Measurements from ENCODE around the gene CCNT2. TPM values are rescaled to one million over a fixed set of nuclear protein-coding genes. Genes with fewer than 3 reads are reported as not detected.

Gene CCNT2
- total RNA-seq, 3 donors from 2014 or later (not counting 1 experiment from before 2014, with no cell fraction given) = 86.9 to 93.1 (median 87.8) TPM

DNA sequence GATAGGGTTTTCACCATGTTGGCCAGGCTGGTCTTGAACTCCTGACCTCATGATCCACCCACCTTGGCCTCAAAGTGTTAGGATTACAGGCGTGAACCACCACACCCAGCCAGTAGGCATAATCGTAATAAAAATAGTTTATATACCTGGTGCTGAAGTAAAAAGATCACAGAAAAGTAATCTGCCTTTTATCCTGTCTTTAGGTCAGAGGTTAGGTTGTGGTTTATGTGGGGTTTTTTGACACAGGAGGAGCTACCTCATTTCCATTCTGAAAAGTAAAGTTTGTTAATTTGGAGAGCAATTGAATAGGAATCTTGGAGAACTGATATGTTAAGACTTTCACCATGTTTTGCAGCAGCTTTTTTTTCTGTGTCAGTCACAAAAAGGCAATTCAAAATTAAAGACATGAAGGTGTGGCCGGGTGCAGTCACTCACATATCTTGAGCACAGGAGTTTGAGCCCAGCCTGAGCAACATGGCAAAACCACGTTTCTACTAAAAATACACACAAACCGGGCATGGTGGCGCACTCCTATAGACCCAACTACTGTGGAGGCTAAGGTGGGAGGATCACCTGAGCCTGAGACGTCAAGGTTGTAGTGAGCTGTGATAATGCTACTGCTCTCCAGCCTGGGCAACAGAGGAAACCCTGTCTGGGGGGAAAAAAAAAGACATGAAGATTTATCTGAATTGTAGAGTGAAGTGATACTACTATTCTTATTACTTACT is 31.5 kb downstream of the CCNT2 start:
- peaks cover 5% of the 10 kb centered on the region for H3K4me1 ChIP-seq (ENCODE audit: control insufficient read depth, insufficient read depth, low read length)
- no peaks in the 10 kb centered on the region for H3K9me3 ChIP-seq (ENCODE audit: control insufficient read depth, insufficient read depth, low read length)
- Mint-ChIP-seq H3K4me3 (no peak overlapping the region), H3K27ac (peak overlapping the region; percentile 67 to 78), H3K36me3 (peaks cover 11% of the 10 kb centered on the region), H3K27me3 (ENCODE audit: low read depth in 2 of 2) (no peaks in the 10 kb centered on the region), H3K9me3 (no peaks in the 10 kb centered on the region), H3K4me1 (peaks cover 19 to 25% of the 10 kb centered on the region in 2 donors)
- ATAC-seq (peak in 2 of 3 donors; percentile 12 to 34), DNase-seq (peak in 1 of 2 donors; percentile 25)
- no peak for TF ChIP-seq CTCF (IDR thresholded peaks at IDR 0.05)
- no peak overlapping the region for H3K27ac ChIP-seq (ENCODE audit: low read length)
- intact Hi-C loops (cut with micrococcal nuclease) = no loop called here
- no peaks in the 10 kb centered on the region for H3K27me3 ChIP-seq (ENCODE audit: control insufficient read depth, insufficient read depth, low read length)
- H3K36me3 ChIP-seq (ENCODE audit: control insufficient read depth, insufficient read depth, low read length) = peaks cover 68% of the 10 kb centered on the region
- 84% methylated on average over 2 of the region's 7 CpGs for WGBS (ENCODE audit: insufficient coverage)
- no peak overlapping the region for H3K4me3 ChIP-seq (ENCODE audit: low read length)

DNA sequence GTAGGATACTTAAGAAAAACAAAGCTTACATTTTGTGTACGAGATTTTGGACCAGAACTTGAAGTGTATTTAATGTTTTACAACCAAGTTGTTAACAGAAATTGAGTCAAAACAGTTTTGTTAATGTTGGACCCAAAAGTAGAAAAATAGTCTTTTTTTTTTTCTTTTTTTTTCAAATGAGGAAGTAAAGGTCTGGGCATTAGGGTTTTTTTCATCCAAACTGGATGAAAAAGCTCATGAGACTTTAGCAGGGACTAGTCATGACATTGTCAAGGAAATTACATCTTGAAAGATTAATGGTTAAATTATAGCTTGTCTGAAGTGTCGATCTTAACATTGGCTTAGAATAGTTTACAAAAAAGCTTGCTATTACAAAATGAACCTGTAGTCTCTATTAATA is 32.3 kb downstream of the CCNT2 start:
- WGBS (ENCODE audit: insufficient coverage) = no CpG with 5 or more reads among the region's 2 CpGs
- H3K4me1 Mint-ChIP-seq = peaks cover 16 to 18% of the 10 kb centered on the region in 2 donors

DNA sequence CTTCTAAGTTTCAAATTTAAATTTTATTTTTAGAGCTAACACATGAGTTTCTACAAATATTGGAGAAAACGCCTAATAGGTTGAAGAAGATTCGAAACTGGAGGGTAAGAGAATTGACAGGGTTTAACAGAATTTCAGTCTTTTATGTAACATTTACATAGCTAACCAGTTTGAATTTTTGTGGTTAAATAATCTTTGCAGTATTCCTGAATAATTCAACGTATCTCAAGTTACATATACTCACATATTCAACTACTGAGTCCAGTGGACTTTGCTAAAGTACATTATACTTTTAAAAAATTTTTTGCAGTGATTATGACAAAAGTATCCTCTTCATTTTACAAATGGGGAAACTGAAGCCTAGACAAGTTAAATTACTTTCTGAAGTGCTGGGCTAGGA is 34.0 kb downstream of the CCNT2 start:
- no peak overlapping the region for H3K4me3 Mint-ChIP-seq
- H3K36me3 ChIP-seq (ENCODE audit: control insufficient read depth, insufficient read depth, low read length) = peaks cover 70% of the 10 kb centered on the region
- peaks cover 17% of the 10 kb centered on the region for H3K36me3 Mint-ChIP-seq
- intact Hi-C loops (cut with micrococcal nuclease) = no loop called here
- no peaks in the 10 kb centered on the region for H3K9me3 ChIP-seq (ENCODE audit: control insufficient read depth, insufficient read depth, low read length)
- no peaks in the 10 kb centered on the region for H3K9me3 Mint-ChIP-seq
- peaks cover 15 to 16% of the 10 kb centered on the region in 2 donors for H3K4me1 Mint-ChIP-seq
- no peaks in the 10 kb centered on the region for H3K27me3 Mint-ChIP-seq (ENCODE audit: low read depth in 2 of 2)
- H3K27me3 ChIP-seq (ENCODE audit: control insufficient read depth, insufficient read depth, low read length) = no peaks in the 10 kb centered on the region
- no peak for TF ChIP-seq CTCF (IDR thresholded peaks at IDR 0.05)
- no peak overlapping the region for H3K27ac ChIP-seq (ENCODE audit: low read length)
- no CpG with 5 or more reads among the region's 3 CpGs for WGBS (ENCODE audit: insufficient coverage)
- H3K4me1 ChIP-seq (ENCODE audit: control insufficient read depth, insufficient read depth, low read length) = peaks cover 5% of the 10 kb centered on the region
- H3K27ac Mint-ChIP-seq = peak overlapping the region in 1 of 2 donors; percentile 1
- ATAC-seq (no peak), DNase-seq (no peak)
- H3K4me3 ChIP-seq (ENCODE audit: low read length) = no peak overlapping the region

More for the DNA sequence above, 32.3 kb downstream of the CCNT2 start:
- Histone ChIP-seq H3K9me3 (ENCODE audit: control insufficient read depth, insufficient read depth, low read length) (no peaks in the 10 kb centered on the region), H3K4me3 (ENCODE audit: low read length) (no peak overlapping the region), H3K4me1 (ENCODE audit: control insufficient read depth, insufficient read depth, low read length) (peaks cover 5% of the 10 kb centered on the region), H3K36me3 (ENCODE audit: control insufficient read depth, insufficient read depth, low read length) (peaks cover 72% of the 10 kb centered on the region), H3K27ac (ENCODE audit: low read length) (no peak overlapping the region), H3K27me3 (ENCODE audit: control insufficient read depth, insufficient read depth, low read length) (no peaks in the 10 kb centered on the region)
- Mint-ChIP-seq H3K9me3 (no peaks in the 10 kb centered on the region), H3K27me3 (ENCODE audit: low read depth in 2 of 2) (no peaks in the 10 kb centered on the region), H3K27ac (peak overlapping the region in 1 of 2 donors; percentile 67), H3K36me3 (peaks cover 11% of the 10 kb centered on the region), H3K4me3 (no peak overlapping the region)
- intact Hi-C loops (cut with micrococcal nuclease) = no loop called here
- no peak for DNase-seq
- TF ChIP-seq CTCF (IDR thresholded peaks at IDR 0.05) = no peak
- ATAC-seq = no peak
